K562 (cell line): ENCODE results near the gene MFN1. TPM values are rescaled to one million over a fixed set of nuclear protein-coding genes. Genes with fewer than 3 reads are reported as not detected.

ENCODE experiments used
- BRCA1 ChIP-seq, 2 experiments: fragments of 450-650 bp in 1 of 2; sonication (generic) in 1 of 2; formaldehyde crosslinking in 1 of 2; IDR thresholded peaks; 2 replicates each; pipeline versions ENCODE4 v1.5.0 to v1.6.1; 2017 to 2020; ENCODE audit warnings: mild to moderate bottlenecking in 1 of 2, missing genetic modification reagents in 1 of 2
- CXXC5 ChIP-seq: fragments of 250-450 bp; sonication (Bioruptor Pico); IDR thresholded peaks from 2 replicates; pipeline ENCODE4 v1.8.0; 2022; ENCODE audit warnings: inconsistent platforms, mild to moderate bottlenecking, moderate library complexity
- DPF2 ChIP-seq: fragments of 450-650 bp; IDR thresholded peaks from 2 replicates; pipeline ENCODE4 v1.6.1; 2016
- ETV5 ChIP-seq: sonication (generic); formaldehyde crosslinking; IDR thresholded peaks from 2 replicates; pipeline ENCODE4 v1.4.0; 2020; ENCODE audit warnings: low read depth, mild to moderate bottlenecking, missing genetic modification reagents
- HEY1 ChIP-seq: fragments of 250-450 bp; sonication (Bioruptor Pico); IDR thresholded peaks from 2 replicates; pipeline ENCODE4 v1.5.0; 2020; ENCODE audit warnings: mild to moderate bottlenecking, moderate library complexity, borderline replicate concordance
- MAFF ChIP-seq: IDR thresholded peaks from 2 replicates; pipeline ENCODE4 v1.6.1; 2012; ENCODE audit warnings: low read length, improper control_type of control experiment
- NEUROD1 ChIP-seq: fragments of 150-350 bp; IDR thresholded peaks from 2 replicates; pipeline ENCODE4 v1.6.1; 2014; ENCODE audit warnings: borderline replicate concordance, low read length, low read depth; ENCODE audit not compliant: partially characterized antibody
- POLR2H ChIP-seq: IDR thresholded peaks from 2 replicates; pipeline ENCODE4 v1.6.1; 2016; ENCODE audit warnings: missing genetic modification characterization, low read depth, mild to moderate bottlenecking, control low read depth, missing compliant biosample characterization, moderate library complexity
- RNF219 ChIP-seq: fragments of 250-450 bp; sonication (Bioruptor Pico); IDR thresholded peaks from 2 replicates; pipeline ENCODE4 v1.5.0; 2022; ENCODE audit warnings: mild to moderate bottlenecking
- SAP30 ChIP-seq: fragments of 200-600 bp; sonication (generic); IDR thresholded peaks from 2 replicates; pipeline ENCODE4 v1.6.1; 2012; ENCODE audit warnings: borderline replicate concordance, low read depth, mild to moderate bottlenecking, moderate library complexity, low read length, control low read depth, inconsistent platforms; ENCODE audit not compliant: insufficient read depth, poor library complexity, severe bottlenecking
- SOX6 ChIP-seq: fragments of 450-650 bp; IDR thresholded peaks from 2 replicates; pipeline ENCODE4 v1.6.1; 2014; ENCODE audit warnings: mild to moderate bottlenecking
- TBP ChIP-seq: optimal IDR thresholded peaks from 2 replicates; pipeline ENCODE3; 2011; ENCODE audit warnings: low read depth, low read length, improper control_type of control experiment
- TCF15 ChIP-seq: fragments of 250-450 bp; sonication (Bioruptor Pico); IDR thresholded peaks from 2 replicates; pipeline ENCODE4 v1.8.0; 2022; ENCODE audit warnings: moderate library complexity, mild to moderate bottlenecking, inconsistent platforms
- TFE3 ChIP-seq: fragments of 450-650 bp; formaldehyde crosslinking; IDR thresholded peaks from 2 replicates; pipeline ENCODE4 v1.4.0; 2020; ENCODE audit warnings: mild to moderate bottlenecking, mixed read lengths
- ZBTB2 ChIP-seq: fragments of 450-650 bp; IDR thresholded peaks from 2 replicates; pipeline ENCODE4 v1.6.1; 2016; ENCODE audit warnings: antibody characterized with exemption
- ZNF146 ChIP-seq: IDR thresholded peaks from one replicate; pipeline ENCODE4 v1.6.1; 2018; ENCODE audit warnings: missing compliant biosample characterization; ENCODE audit not compliant: unreplicated experiment
- ZNF518B ChIP-seq: fragments of 250-450 bp; sonication (Bioruptor Pico); IDR thresholded peaks from 2 replicates; pipeline ENCODE4 v1.5.0; 2021; ENCODE audit warnings: mild to moderate bottlenecking, moderate library complexity
- polyA plus RNA-seq, 8 experiments: library from polyadenylated mRNA; depleted of rRNA in 4 of 8; stranded (reverse) in 5 of 8; unstranded in 3 of 8; fragments of >200 nt; fragmentation: Nextera tagmentation in 2 of 8; fragmentation: Illumina TruSeq in 1 of 8; extraction: Ambion mirVana in 2 of 8; extraction: Trizol in 1 of 8; gene quantifications; 2 replicates each; pipeline versions ENCODE4 v1.2.1 to v1.2.3, GENCODE V29; 2011 to 2014; ENCODE audit warnings: inconsistent platforms in 1 of 8, missing spikeins in 1 of 8
- total RNA-seq, 7 experiments: library from RNA; depleted of rRNA in 6 of 7; stranded (reverse); fragments of >200 nt in 6 of 7; fragmentation: Illumina TruSeq in 2 of 7; extraction: Trizol in 2 of 7; gene quantifications; 2 replicates each; pipeline versions ENCODE4 v1.2.1 to v1.2.3, GENCODE V29; 2011 to 2021; ENCODE audit warnings: low replicate concordance in 1 of 7

MFN1 gene
- total and polyA plus RNA-seq, 9 of the 15 experiments (the other 6 are each of a cell fraction or from before 2014, with no cell fraction given) = 10.5 to 42.7 (median 22.6) TPM

GRCh38 chr3:179347345-179348194, at the start of gene MFN1 (continued):
- TF ChIP-seq POLR2H (tag) = no peak
- no peak for TF ChIP-seq TFE3 (CRISPR knock-in tag)
- TF ChIP-seq TCF15 (CRISPR knock-in tag) = no peak
- TF ChIP-seq RNF219 (CRISPR knock-in tag) = no peak
- 0 out of 2 replicates have a peak, but pooled peaks have one; percentile 14 for TF ChIP-seq ZBTB2
- TF ChIP-seq HEY1 (CRISPR knock-in tag) = no peak
- TF ChIP-seq ZNF146 (CRISPR knock-in tag) = no peak
- TF ChIP-seq SAP30 = no peak
- TF ChIP-seq TBP = peak; percentile 78
- TF ChIP-seq CXXC5 = peak; percentile 72
- peak; percentile 75; the same call in 1 of the 2 replicates for TF ChIP-seq ETV5 (CRISPR knock-in tag)
- 0 out of 2 replicates have a peak, but pooled peaks have one; percentile 12 for TF ChIP-seq SOX6
- no peak for TF ChIP-seq DPF2
- TF ChIP-seq NEUROD1 = no peak
- no peak for TF ChIP-seq BRCA1 (IDR thresholded peaks at IDR 0.05)
- TF ChIP-seq BRCA1 (CRISPR knock-in tag; IDR thresholded peaks at IDR 0.05) = 0 out of 2 replicates have a peak, but pooled peaks have one; percentile 46
- TF ChIP-seq ZNF518B (CRISPR knock-in tag) = no peak
- no peak for TF ChIP-seq MAFF
